HepG2 (cell line): ENCODE data around the gene TRPC1. TPM values are rescaled to one million over a fixed set of nuclear protein-coding genes. Genes with fewer than 3 reads are reported as not detected.
A peak's percentile ranks its signal among the peaks of the same experiment; 100 is the strongest.

ENCODE experiments used
- ATAC-seq: fragments of 200-7000 bp; cut with Tn5 transposase; 3 replicates; pipeline ENCODE4 v1.9.1; 2020; ENCODE audit warnings: mild to moderate bottlenecking, moderate library complexity
- BruUV-seq: library from RNA; stranded (reverse); fragments of 400-500 nt; replicated peaks from 2 replicates; lab custom pipeline; 2021; lab: Mats Ljungman, UMichigan
- CTCF ChIA-PET: fragments of 300-600 bp; formaldehyde crosslinking; extraction: SDS; loops from one replicate; lab custom pipeline; 2021; ENCODE audit warnings: low total read pairs, inconsistent platforms, low intra/inter-chr PET ratio; lab: Yijun Ruan, JAX
- POLR2A ChIA-PET: fragments of 350-600 bp; sonication (Branson Sonifier 250); formaldehyde crosslinking; loops from one replicate; lab custom pipeline; 2020; ENCODE audit warnings: antibody characterized with exemption, inconsistent platforms; lab: Yijun Ruan, JAX
- DNase-seq: peaks from one replicate; pipeline ENCODE4 v3.0.0-alpha.2; 2015; ENCODE audit warnings: low spot score
- FAIRE-seq: peaks from 3 replicates; lab custom pipeline; 2011; peaks lifted over from hg19 to GRCh38; lab: Jason Lieb, UNC
- H2AFZ ChIP-seq: one replicate; pipeline ENCODE4 v1.6.1; 2011; ENCODE audit warnings: low read length, inconsistent platforms
- H3K27ac ChIP-seq: fragments of 300-600 bp; 3 replicates; pipeline ENCODE4 v1.8.0; 2011; ENCODE audit warnings: mixed run types, mild to moderate bottlenecking, mixed read lengths, low read length, inconsistent platforms; ENCODE audit not compliant: insufficient read depth; ENCODE audit errors: extremely low read length
- H3K27me3 ChIP-seq, 2 experiments: fragments of 200-600 bp in 1 of 2; 2 replicates in 1 of 2; 3 replicates in 1 of 2; pipeline versions ENCODE4 v1.6.0 to v1.8.0; 2011; ENCODE audit warnings: low read length in 2 of 2, mild to moderate bottlenecking in 2 of 2, moderate library complexity in 2 of 2, inconsistent platforms in 1 of 2; ENCODE audit not compliant: insufficient read depth in 2 of 2, control insufficient read depth in 1 of 2
- H3K36me3 ChIP-seq, 2 experiments: fragments of 200-600 bp in 1 of 2; replicated peaks in 1 of 2; 2 replicates in 1 of 2; 3 replicates in 1 of 2; pipeline versions ENCODE4 v1.5.1 to v1.8.0; 2011; ENCODE audit warnings: low read length in 2 of 2, inconsistent platforms in 1 of 2; ENCODE audit not compliant: insufficient read depth in 2 of 2, control insufficient read depth in 1 of 2
- H3K4me1 ChIP-seq: 2 replicates; pipeline ENCODE4 v1.5.1; 2012; ENCODE audit warnings: low read length, inconsistent platforms; ENCODE audit not compliant: insufficient read depth
- H3K4me2 ChIP-seq: 2 replicates; pipeline ENCODE4 v1.6.0; 2011; ENCODE audit warnings: low read depth, low read length, inconsistent platforms
- H3K4me3 ChIP-seq, 3 experiments: fragments of 200-600 bp in 1 of 3; sonication (generic), shearing (Covaris generic) in 1 of 3; replicated peaks in 1 of 3; 2 replicates each; pipeline ENCODE4 v1.5.1; 2011 to 2016; ENCODE audit warnings: low read length in 3 of 3, inconsistent platforms in 2 of 3, low read depth in 2 of 3, mild to moderate bottlenecking in 2 of 3, control low read depth in 1 of 3, mixed read lengths in 1 of 3; ENCODE audit not compliant: insufficient read depth in 1 of 3
- H3K79me2 ChIP-seq: one replicate; pipeline ENCODE4 v1.6.1; 2011; ENCODE audit warnings: low read length, inconsistent platforms; ENCODE audit not compliant: insufficient read depth
- H3K9ac ChIP-seq: 2 replicates; pipeline ENCODE4 v1.6.0; 2011; ENCODE audit warnings: mild to moderate bottlenecking, low read depth, low read length, inconsistent platforms; ENCODE audit not compliant: insufficient read depth
- H3K9me3 ChIP-seq: 2 replicates; pipeline ENCODE4 v1.5.1; 2012; ENCODE audit warnings: mild to moderate bottlenecking, low read length
- H4K20me1 ChIP-seq: 2 replicates; pipeline ENCODE4 v1.6.0; 2011; ENCODE audit warnings: inconsistent platforms, mild to moderate bottlenecking, low read length, moderate library complexity; ENCODE audit not compliant: insufficient read depth
- DNMT3B ChIP-seq: conservative IDR thresholded peaks from 2 replicates; pipeline ENCODE4 v1.6.1; 2016; ENCODE audit warnings: missing biosample characterization, control low read depth
- ELF3 ChIP-seq: IDR thresholded peaks from 2 replicates; pipeline ENCODE4 v1.6.1; 2016; ENCODE audit warnings: missing genetic modification reagents, missing compliant biosample characterization
- RCOR2 ChIP-seq: IDR thresholded peaks from 2 replicates; pipeline ENCODE4 v1.6.1; 2016; ENCODE audit warnings: missing biosample characterization, missing genetic modification reagents
- SAP130 ChIP-seq: IDR thresholded peaks from 2 replicates; pipeline ENCODE4 v1.6.1; 2016; ENCODE audit warnings: low read depth
- ZBED4 ChIP-seq: sonication (generic); formaldehyde crosslinking; IDR thresholded peaks from 2 replicates; pipeline ENCODE4 v1.4.0; 2020; ENCODE audit warnings: missing genetic modification reagents, borderline replicate concordance
- ZNF101 ChIP-seq: sonication (generic); formaldehyde crosslinking; IDR thresholded peaks from 2 replicates; pipeline ENCODE4 v1.4.0; 2020; ENCODE audit warnings: mild to moderate bottlenecking, low read depth, missing genetic modification reagents, borderline replicate concordance
- ZNF235 ChIP-seq: sonication (generic); formaldehyde crosslinking; IDR thresholded peaks from 2 replicates; pipeline ENCODE4 v1.8.1; 2023; ENCODE audit warnings: mild to moderate bottlenecking, missing genetic modification reagents, borderline replicate concordance
- ZNF331 ChIP-seq: sonication (generic); formaldehyde crosslinking; IDR thresholded peaks from 2 replicates; pipeline ENCODE4 v1.4.0; 2020; ENCODE audit warnings: missing genetic modification reagents
- ZNF431 ChIP-seq: sonication (generic); formaldehyde crosslinking; IDR thresholded peaks from 2 replicates; pipeline ENCODE4 v1.9.0; 2022; ENCODE audit warnings: missing genetic modification reagents, low read depth, mild to moderate bottlenecking, borderline replicate concordance
- ZNF639 ChIP-seq: conservative IDR thresholded peaks from 2 replicates; pipeline ENCODE4 v1.6.1; 2018; ENCODE audit warnings: missing genetic modification reagents
- ZSCAN31 ChIP-seq: sonication (generic); formaldehyde crosslinking; IDR thresholded peaks from 2 replicates; pipeline ENCODE4 v1.5.0; 2020; ENCODE audit warnings: low read depth, mild to moderate bottlenecking, missing genetic modification reagents
- ZSCAN9 ChIP-seq: IDR thresholded peaks from 2 replicates; pipeline ENCODE4 v1.6.1; 2016; ENCODE audit warnings: borderline replicate concordance
- WGBS: methylation state at CpG from one replicate; pipeline ENCODE4 v1.1.6; 2017; ENCODE audit warnings: low lambda C conversion rate; 5-methylcytosine and 5-hydroxymethylcytosine counted together
- in situ Hi-C: cut with HindIII; loops from 2 replicates; pipeline ENCODE4 v1.10.0; 2017; ENCODE audit warnings: low pct_unique_long_range_greater_than_20kb; ENCODE audit not compliant: extremely low pct_ligation_motif_present
- intact Hi-C: fragments of 100-400 bp; cut with micrococcal nuclease; formaldehyde crosslinking; loops from one replicate; pipeline ENCODE4 v1.10.0; 2022; ENCODE audit not compliant: unreplicated experiment
- polyA plus RNA-seq, 8 experiments: library from polyadenylated mRNA; depleted of rRNA in 3 of 8; stranded (reverse) in 7 of 8; unstranded in 1 of 8; fragments of >200 nt; fragmentation: Illumina TruSeq in 4 of 8; extraction: Trizol in 4 of 8; gene quantifications; 2 replicates each; pipeline versions ENCODE4 v1.2.1 to v1.2.3, GENCODE V29; 2011 to 2016; ENCODE audit warnings: low read depth in 4 of 8, missing spikeins in 1 of 8, mixed read lengths in 1 of 8; ENCODE audit not compliant: insufficient read depth in 1 of 8
- total RNA-seq, 5 experiments: library from RNA; depleted of rRNA; stranded (reverse); fragments of >200 nt; fragmentation: Illumina TruSeq; extraction: Trizol; gene quantifications; 2 replicates each; pipeline ENCODE4 v1.2.3, GENCODE V29; 2016; ENCODE audit warnings: low read depth in 1 of 5

Gene TRPC1
- total and polyA plus RNA-seq, 2 of the 13 experiments (the other 11 are each of a cell fraction or from before 2014, with no cell fraction given), result 10.8 to 13.1 TPM

GRCh38 chr3:142723665-142723967 lies 218 bp upstream of the TRPC1 start:
- no peaks in the 10 kb centered on the region for H3K36me3 ChIP-seq
- H3K9ac ChIP-seq, result peak overlapping the region; percentile 87
- H3K9me3 ChIP-seq, result no peaks in the 10 kb centered on the region
- peak overlapping the region; percentile 86 for H3K4me2 ChIP-seq
- intact Hi-C loops, result loop anchor here (5.0 kb wide), 1 partner anchor 279 kb away; the partner anchor contains the start of gene U2SURP
- FAIRE-seq (no peak), ATAC-seq (peak; percentile 6; the same call in 2 of the 3 replicates), DNase-seq (no peak)
- no peak for TF ChIP-seq ZNF639 (CRISPR knock-in tag)
- TF ChIP-seq ZNF431, result 0 out of 2 replicates have a peak, but pooled peaks have one; percentile 8
- 0 out of 2 replicates have a peak, but pooled peaks have one; percentile 8 for TF ChIP-seq ZSCAN9 (CRISPR knock-in tag)
- peak; percentile 10; the same call in 1 of the 2 replicates for TF ChIP-seq ELF3 (CRISPR knock-in tag)
- CTCF ChIA-PET, result no interaction called here
- no peaks in the 10 kb centered on the region; a peak in 1 of 5 replicates for H3K27me3 ChIP-seq
- no peaks in the 10 kb centered on the region; the same call in 1 of the 2 replicates for H4K20me1 ChIP-seq
- in situ Hi-C loops, result no loop called here
- peak overlapping the region; percentile 46 for H3K27ac ChIP-seq
- H3K4me1 ChIP-seq, result peaks cover 18% of the 10 kb centered on the region
- POLR2A ChIA-PET, result interaction anchor here (0.8 to 1.7 kb wide), 6 partner anchors 8 to 278 kb away, joined by 3 to 8 read pairs (median 5); partner anchors contain the start of genes ATR, PLS1 and U2SURP
- BruUV-seq, result no TSS peak
- H2AFZ ChIP-seq, result peak overlapping the region; percentile 97
- peaks cover 22% of the 10 kb centered on the region for H3K79me2 ChIP-seq
- under 1% methylated on average over 10 of the region's 10 CpGs for WGBS
- peak overlapping the region; percentile 82 to 97 (median 96) for H3K4me3 ChIP-seq

- in situ Hi-C loops (no loop called here), intact Hi-C loops (loop anchor here (2.0 to 5.0 kb wide), 3 partner anchors 128 to 277 kb away; partner anchors contain the start of genes PLS1 and U2SURP)
- Histone ChIP-seq H3K36me3 (no peaks in the 10 kb centered on the region), H3K4me1 (peaks cover 18% of the 10 kb centered on the region), H3K4me2 (peak overlapping the region; percentile 76), H3K27me3 (no peaks in the 10 kb centered on the region; a peak in 1 of 5 replicates), H3K4me3 (peak overlapping the region; percentile 82 to 97 (median 96)), H2AFZ (no peak overlapping the region), H3K27ac (peak overlapping the region; percentile 92), H3K79me2 (peaks cover 25% of the 10 kb centered on the region), H4K20me1 (no peaks in the 10 kb centered on the region; the same call in 1 of the 2 replicates), H3K9me3 (no peaks in the 10 kb centered on the region), H3K9ac (peak overlapping the region; percentile 87)
- ChIA-PET CTCF (no interaction called here), POLR2A (interaction anchor here (1.7 kb wide), 1 partner anchor 277 kb away, joined by 8 read pairs; the partner anchor contains the start of gene U2SURP)
- peak; percentile 68 for DNase-seq
- peak; percentile 85 for ATAC-seq
- under 1% methylated on average over 14 of the region's 35 CpGs for WGBS
- FAIRE-seq, result no peak
- no TSS peak for BruUV-seq
- TF ChIP-seq ZSCAN31 (CRISPR knock-in tag) (no peak; the same call in 1 of the 2 replicates), ZBED4 (CRISPR knock-in tag) (no peak), SAP130 (CRISPR knock-in tag) (peak; percentile 76), ZNF235 (CRISPR knock-in tag) (no peak), ZNF331 (CRISPR knock-in tag) (no peak), RCOR2 (no peak; the same call in 1 of the 2 replicates), DNMT3B (CRISPR knock-in tag) (0 out of 2 replicates have a peak, but pooled peaks have one; percentile 9), ZNF101 (CRISPR knock-in tag) (no peak)
These were observed 985 bp downstream of the TRPC1 start for GRCh38 chr3:142724682-142725356.
